NCI-H1105 (cell line): ENCODE measurements around the gene HSPB8.

Experiments used
- DNase-seq: peaks from one replicate; lab custom pipeline; 2025; lab: John Stamatoyannopoulos, UW

The HSPB8 gene

GRCh38 chr12:119178544-119179334 is at the start of gene HSPB8:
Gene HSPB8 (plus strand): TSS chr12:119178931. CDS start chr12:119179313, 382 bp downstream.
- DNase-seq: peak; percentile 42

GRCh38 chr12:119129827-119130434 is 48.8 kb upstream of the HSPB8 start:
- DNase-seq: no peak

GRCh38 chr12:119130523-119130922 is 48.2 kb upstream of the HSPB8 start:
- DNase-seq: no peak

- DNase-seq: no peak
Observed at GRCh38 chr12:119134284-119135072, 44.3 kb upstream of the HSPB8 start.

- no peak for DNase-seq
Observed at GRCh38 chr12:119136811-119137410, 41.8 kb upstream of the HSPB8 start.

GRCh38 chr12:119139448-119139847 is 39.3 kb upstream of the HSPB8 start:
- DNase-seq: no peak

GRCh38 chr12:119145367-119145766 is 33.4 kb upstream of the HSPB8 start:
- DNase-seq: no peak

- no peak for DNase-seq
Observed at GRCh38 chr12:119147847-119148448, 30.8 kb upstream of the HSPB8 start.

GRCh38 chr12:119149270-119149669 is 29.5 kb upstream of the HSPB8 start:
- DNase-seq: no peak

- DNase-seq: no peak
Observed at GRCh38 chr12:119151445-119152026, 27.2 kb upstream of the HSPB8 start.

- no peak for DNase-seq
Observed at GRCh38 chr12:119153477-119154434, 25.0 kb upstream of the HSPB8 start.

GRCh38 chr12:119154435-119154818 is 24.3 kb upstream of the HSPB8 start:
- no peak for DNase-seq

GRCh38 chr12:119156401-119157044 is 22.2 kb upstream of the HSPB8 start:
- DNase-seq: no peak

GRCh38 chr12:119157528-119157927 is 21.2 kb upstream of the HSPB8 start:
- DNase-seq: peak; percentile 38

GRCh38 chr12:119157978-119158377 is 20.8 kb upstream of the HSPB8 start:
- no peak for DNase-seq

- no peak for DNase-seq
Observed at GRCh38 chr12:119158402-119158801, 20.3 kb upstream of the HSPB8 start.

GRCh38 chr12:119159844-119160243 is 18.9 kb upstream of the HSPB8 start:
- no peak for DNase-seq

GRCh38 chr12:119167902-119168301 is 10.8 kb upstream of the HSPB8 start:
- DNase-seq: no peak

- DNase-seq: no peak
Observed at GRCh38 chr12:119168721-119169120, 10.0 kb upstream of the HSPB8 start.

- no peak for DNase-seq
Observed at GRCh38 chr12:119169150-119169549, 9.6 kb upstream of the HSPB8 start.
